Skeletal muscle satellite cell (primary cell): ENCODE measurements around the gene DDX31.
"Not testable (repeated sequence)": the region's sequence is repeated elsewhere in the genome, so short reads cannot be mapped to it uniquely, and the experiment has no call there.

Experiments
- H3K27me3 ChIP-seq: 2 replicates; pipeline ENCODE4 v1.7.0; 2013; ENCODE audit warnings: low read length; ENCODE audit not compliant: control insufficient read depth, insufficient read depth
- H3K36me3 ChIP-seq: 2 replicates; pipeline ENCODE4 v1.7.0; 2013; ENCODE audit warnings: mild to moderate bottlenecking, control low read depth, low read length; ENCODE audit not compliant: insufficient read depth
- H3K4me1 ChIP-seq: 2 replicates; pipeline ENCODE4 v1.7.0; 2013; ENCODE audit warnings: low read length; ENCODE audit not compliant: control insufficient read depth, insufficient read depth
- H3K4me2 ChIP-seq: 2 replicates; pipeline ENCODE4 v1.7.0; 2013; ENCODE audit warnings: mild to moderate bottlenecking, low read length
- H3K4me3 ChIP-seq: 2 replicates; pipeline ENCODE4 v1.7.0; 2013; ENCODE audit warnings: low read length
- H3K9ac ChIP-seq: 2 replicates; pipeline ENCODE4 v1.7.0; 2013; ENCODE audit warnings: mild to moderate bottlenecking, low read depth, low read length, moderate library complexity
- H3K9me3 ChIP-seq: replicated peaks from 2 replicates; pipeline ENCODE4 v1.7.0; 2013; ENCODE audit warnings: mild to moderate bottlenecking, control low read depth, low read length

The DDX31 gene

DNA sequence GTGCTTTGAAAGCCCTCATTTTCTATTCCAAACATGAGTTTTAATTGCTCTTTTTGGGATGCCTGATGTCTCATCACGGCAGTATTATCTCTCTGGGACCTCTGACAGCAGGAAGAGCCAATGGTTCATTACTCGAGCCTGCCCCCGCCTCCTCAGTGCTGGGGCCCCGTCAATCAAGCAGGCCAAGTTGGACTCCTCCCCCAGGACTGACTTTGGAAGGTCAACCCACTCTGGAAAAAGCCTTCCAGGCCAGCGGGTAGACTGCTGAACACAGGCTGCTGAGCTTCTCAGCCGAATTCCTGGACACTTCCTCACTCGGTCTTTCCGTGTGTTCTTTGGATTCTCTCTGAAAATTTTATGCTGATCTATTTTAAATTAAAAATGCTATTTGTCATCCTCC lies 96.9 kb downstream of the DDX31 start:
- no peak overlapping the region for H3K4me3 ChIP-seq
- H3K4me2 ChIP-seq: no peak overlapping the region
- H3K36me3 ChIP-seq: no peaks in the 10 kb centered on the region
- H3K9ac ChIP-seq: no peak overlapping the region
- H3K9me3 ChIP-seq: no peaks in the 10 kb centered on the region
- no peaks in the 10 kb centered on the region for H3K4me1 ChIP-seq
- H3K27me3 ChIP-seq: peaks cover 55% of the 10 kb centered on the region

DNA sequence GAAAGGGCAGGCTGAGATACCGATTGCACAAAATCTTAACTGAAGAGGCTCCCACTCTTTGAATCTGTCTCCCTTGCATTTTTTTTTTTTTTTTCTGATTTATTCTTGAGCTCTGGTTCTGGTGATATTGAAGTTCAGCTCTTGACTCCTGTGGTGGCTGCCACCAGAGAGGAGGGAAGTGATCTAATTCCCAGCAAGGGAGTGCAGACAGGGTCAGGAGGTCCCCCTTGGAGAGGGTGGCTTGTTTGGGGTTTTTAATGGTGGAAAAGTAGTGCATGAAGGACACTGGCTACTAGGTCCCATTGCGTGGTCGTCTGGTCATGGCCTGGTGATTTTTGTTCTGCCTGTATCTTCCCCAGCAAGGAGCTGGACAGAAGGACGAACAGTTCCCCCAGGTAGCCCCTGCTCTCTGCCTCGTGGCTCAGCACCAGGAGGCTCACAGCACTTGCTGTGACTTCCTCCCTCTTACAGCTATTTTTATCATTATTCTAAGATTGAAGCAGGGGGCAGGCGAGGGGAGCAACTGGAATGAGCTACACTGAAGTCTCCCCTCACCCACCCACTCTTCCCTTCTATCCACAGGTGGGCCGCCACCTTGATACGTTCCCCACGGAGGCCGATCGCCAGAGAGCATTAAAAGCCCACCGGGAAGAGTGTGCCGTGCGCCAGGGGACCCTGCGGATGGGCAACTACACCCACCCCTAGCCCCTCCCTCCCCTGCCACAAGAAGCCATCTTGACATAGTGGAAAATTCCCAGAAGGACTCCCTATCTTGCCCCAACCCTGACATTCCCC lies 97.8 kb downstream of the DDX31 start:
- Histone ChIP-seq H3K27me3 (peaks cover 53% of the 10 kb centered on the region), H3K36me3 (no peaks in the 10 kb centered on the region), H3K4me1 (no peaks in the 10 kb centered on the region), H3K4me2 (no peak overlapping the region), H3K4me3 (no peak overlapping the region), H3K9me3 (no peaks in the 10 kb centered on the region), H3K9ac (no peak overlapping the region)

DNA sequence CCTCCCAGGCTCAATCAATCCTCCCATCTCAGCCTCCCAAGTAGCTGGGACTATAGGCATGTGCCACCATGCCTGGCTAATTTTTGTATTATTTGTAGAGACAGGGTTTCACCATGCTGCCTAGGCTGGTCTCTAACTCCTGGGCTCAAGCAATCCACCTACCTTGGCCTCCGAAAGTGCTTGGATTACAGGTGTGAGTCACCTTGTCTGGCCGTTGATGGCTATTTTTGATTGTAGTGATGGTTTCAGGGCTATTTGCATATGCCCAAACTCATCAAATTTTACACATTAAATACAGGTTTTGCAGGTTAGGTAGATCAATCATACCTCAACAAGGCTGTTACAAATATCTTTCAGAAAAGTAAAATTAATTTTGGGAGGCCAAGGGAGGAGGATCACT lies 101.0 kb downstream of the DDX31 start:
- not testable (repeated sequence) for H3K36me3 ChIP-seq, H3K4me2 ChIP-seq, H3K9ac ChIP-seq, H3K4me3 ChIP-seq, H3K4me1 ChIP-seq, H3K9me3 ChIP-seq
- peaks cover 58% of the 10 kb centered on the region for H3K27me3 ChIP-seq

DNA sequence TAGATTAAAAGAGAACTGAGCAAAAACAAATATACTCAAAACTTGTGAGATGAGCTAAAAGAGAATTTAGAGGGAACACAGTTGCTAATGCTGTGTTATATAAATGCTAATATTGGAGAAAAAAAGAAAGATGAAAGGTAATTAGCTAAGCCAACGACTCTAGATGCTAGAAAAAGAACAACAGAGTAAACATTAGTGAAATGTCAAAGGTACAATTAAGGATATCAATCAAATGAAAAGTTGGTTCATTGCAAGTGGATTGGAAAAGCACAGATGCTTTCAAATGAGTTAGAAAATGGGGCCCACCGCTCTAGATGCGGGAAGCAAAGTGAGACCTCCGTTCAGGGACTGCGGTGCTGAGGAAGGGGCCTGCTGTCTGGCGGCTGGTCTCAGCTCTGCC lies 105.3 kb downstream of the DDX31 start:
- no peaks in the 10 kb centered on the region for H3K36me3 ChIP-seq
- no peak overlapping the region for H3K9ac ChIP-seq
- H3K4me1 ChIP-seq: no peaks in the 10 kb centered on the region
- no peak overlapping the region for H3K4me2 ChIP-seq
- H3K9me3 ChIP-seq: no peaks in the 10 kb centered on the region
- H3K27me3 ChIP-seq: peaks cover 64% of the 10 kb centered on the region
- H3K4me3 ChIP-seq: no peak overlapping the region

DNA sequence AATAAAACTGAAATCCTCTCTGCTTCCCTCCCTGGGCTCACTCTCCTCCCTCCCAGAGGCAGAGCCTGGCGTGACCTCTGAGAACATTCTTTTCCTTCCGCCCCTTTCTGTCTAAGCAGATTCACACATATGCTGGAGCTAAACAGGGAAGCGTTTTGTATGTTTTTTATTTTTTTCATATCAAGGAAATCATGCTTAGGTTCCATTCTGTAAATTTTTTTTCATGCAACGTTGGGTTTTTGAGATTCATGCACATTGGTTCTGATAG lies 107.5 kb downstream of the DDX31 start:
- Histone ChIP-seq H3K4me1 (no peaks in the 10 kb centered on the region), H3K4me3 (no peak overlapping the region), H3K9me3 (no peaks in the 10 kb centered on the region), H3K27me3 (peaks cover 72% of the 10 kb centered on the region), H3K9ac (no peak overlapping the region), H3K4me2 (no peak overlapping the region), H3K36me3 (no peaks in the 10 kb centered on the region)

DNA sequence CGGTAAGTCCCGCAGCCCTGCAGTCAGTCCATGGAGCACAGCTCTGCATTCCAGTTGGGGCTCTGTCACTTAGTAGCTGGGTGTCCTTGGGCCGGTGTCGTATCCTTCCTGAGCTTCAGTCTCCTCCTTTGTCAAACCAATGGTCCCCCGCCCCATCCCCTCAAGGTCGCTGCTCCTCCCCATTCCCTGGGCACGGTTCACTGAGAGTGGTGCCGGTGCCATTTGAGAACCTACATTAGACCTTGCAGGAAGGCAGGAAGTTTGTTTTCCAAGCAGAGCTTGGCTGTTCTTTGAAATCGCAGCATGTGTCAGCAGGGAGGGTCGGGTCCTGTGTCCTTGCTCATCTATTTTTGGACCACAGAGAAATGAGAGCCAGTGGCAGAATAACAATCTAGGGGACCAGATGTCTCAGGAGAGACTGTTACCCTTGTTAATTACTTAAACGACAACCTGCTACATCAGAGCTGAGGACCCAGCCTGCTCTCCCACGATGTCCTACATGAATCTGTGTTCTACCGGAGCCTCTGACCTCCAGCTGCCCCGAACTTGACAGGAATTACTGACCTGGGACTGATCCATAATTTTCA lies 109.1 kb downstream of the DDX31 start:
- no peaks in the 10 kb centered on the region for H3K4me1 ChIP-seq
- H3K9ac ChIP-seq: no peak overlapping the region
- no peak overlapping the region for H3K4me3 ChIP-seq
- no peaks in the 10 kb centered on the region for H3K36me3 ChIP-seq
- no peak overlapping the region for H3K4me2 ChIP-seq
- H3K27me3 ChIP-seq: peaks cover 68% of the 10 kb centered on the region
- no peaks in the 10 kb centered on the region for H3K9me3 ChIP-seq

DNA sequence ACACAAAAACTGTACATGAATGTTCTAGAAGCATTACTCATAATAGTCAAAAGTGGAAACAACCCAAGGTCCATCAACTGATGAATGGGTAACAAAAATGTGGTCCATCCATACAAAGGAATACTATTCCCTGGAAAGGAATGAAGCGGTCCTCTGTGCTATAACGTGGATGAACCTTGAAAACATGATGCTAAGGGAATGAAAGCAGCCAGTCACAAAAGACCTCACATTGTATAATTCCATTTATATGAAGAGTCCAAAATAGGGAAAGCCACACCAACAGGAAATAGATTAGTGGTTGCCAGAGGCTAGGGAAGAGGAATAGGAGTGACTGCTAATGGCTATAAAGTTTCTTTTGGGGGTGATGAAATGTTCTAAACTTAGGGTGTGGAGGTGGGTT lies 110.1 kb downstream of the DDX31 start:
- no peaks in the 10 kb centered on the region for H3K4me1 ChIP-seq
- no peak overlapping the region for H3K4me2 ChIP-seq
- H3K9ac ChIP-seq: no peak overlapping the region
- H3K36me3 ChIP-seq: no peaks in the 10 kb centered on the region
- no peaks in the 10 kb centered on the region for H3K9me3 ChIP-seq
- H3K4me3 ChIP-seq: no peak overlapping the region
- H3K27me3 ChIP-seq: peaks cover 65% of the 10 kb centered on the region

DNA sequence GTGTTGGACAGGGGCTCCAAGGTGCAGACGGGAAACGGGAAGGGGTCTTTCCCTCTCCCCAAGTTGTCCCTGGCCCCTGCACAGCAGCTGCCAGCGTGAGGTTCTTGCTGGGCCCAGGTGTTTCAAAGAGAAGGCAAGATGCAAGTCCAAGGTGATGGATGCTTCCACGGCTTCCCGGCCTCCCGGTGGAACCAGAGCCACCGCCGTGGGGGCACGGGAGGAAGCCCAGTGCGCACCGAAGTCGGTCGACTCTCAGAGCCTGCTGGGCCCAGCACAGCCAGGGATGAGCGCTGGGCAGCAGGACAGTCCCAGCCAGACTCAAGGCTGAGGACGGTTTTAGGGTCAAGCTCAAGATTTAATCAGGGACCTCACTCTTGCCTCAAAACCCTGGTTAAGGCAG lies 112.6 kb downstream of the DDX31 start:
- H3K9ac ChIP-seq: no peak overlapping the region
- no peaks in the 10 kb centered on the region for H3K36me3 ChIP-seq
- no peak overlapping the region for H3K4me3 ChIP-seq
- H3K27me3 ChIP-seq: peaks cover 57% of the 10 kb centered on the region
- no peaks in the 10 kb centered on the region for H3K9me3 ChIP-seq
- no peak overlapping the region for H3K4me2 ChIP-seq
- H3K4me1 ChIP-seq: no peaks in the 10 kb centered on the region

DNA sequence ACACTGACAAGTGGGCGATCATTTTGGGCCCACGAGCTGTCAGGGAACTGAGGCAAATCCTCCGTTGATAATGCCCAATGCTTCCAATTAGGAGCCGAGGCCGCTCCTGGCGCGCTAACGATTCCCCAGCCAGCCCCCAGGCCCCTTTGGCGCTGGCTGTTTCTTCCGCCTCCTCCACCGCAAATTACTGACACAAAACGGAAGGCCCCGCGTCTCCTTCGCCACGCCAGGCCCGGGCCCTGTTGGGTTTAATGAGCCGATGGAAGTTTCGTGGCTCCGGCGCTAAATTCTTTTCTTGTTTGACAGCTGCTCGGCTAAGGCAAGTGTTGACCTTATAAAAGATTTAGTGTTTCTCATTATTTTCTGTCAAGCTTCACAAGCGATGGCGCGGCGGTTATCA lies 113.1 kb downstream of the DDX31 start:
- no peaks in the 10 kb centered on the region for H3K4me1 ChIP-seq
- no peak overlapping the region for H3K4me2 ChIP-seq
- no peaks in the 10 kb centered on the region for H3K36me3 ChIP-seq
- no peak overlapping the region for H3K4me3 ChIP-seq
- H3K9me3 ChIP-seq: no peaks in the 10 kb centered on the region
- peaks cover 53% of the 10 kb centered on the region for H3K27me3 ChIP-seq
- H3K9ac ChIP-seq: no peak overlapping the region

DNA sequence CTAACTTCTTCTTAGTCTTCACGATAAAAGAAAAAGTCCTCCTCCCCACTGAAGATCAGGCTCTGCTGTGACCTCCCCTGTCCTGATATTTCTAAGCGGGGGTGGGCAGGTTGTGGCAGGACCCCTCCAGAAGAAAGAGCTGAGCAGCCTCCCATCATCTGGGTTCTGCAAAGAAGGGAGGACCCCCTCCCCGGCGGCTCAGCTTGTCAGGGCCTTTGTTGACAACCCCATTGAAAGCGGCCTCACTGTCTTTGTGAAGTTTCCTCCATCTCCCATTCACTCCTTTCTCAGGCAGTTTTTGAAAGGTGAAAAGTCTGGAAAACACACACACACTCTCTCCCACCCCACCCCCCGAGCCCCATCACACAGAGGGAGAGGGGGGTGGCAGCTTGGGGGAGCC lies 113.5 kb downstream of the DDX31 start:
- no peaks in the 10 kb centered on the region for H3K4me1 ChIP-seq
- H3K9me3 ChIP-seq: no peaks in the 10 kb centered on the region
- H3K36me3 ChIP-seq: no peaks in the 10 kb centered on the region
- no peak overlapping the region for H3K4me2 ChIP-seq
- H3K27me3 ChIP-seq: peaks cover 48% of the 10 kb centered on the region
- H3K4me3 ChIP-seq: no peak overlapping the region
- H3K9ac ChIP-seq: no peak overlapping the region

DNA sequence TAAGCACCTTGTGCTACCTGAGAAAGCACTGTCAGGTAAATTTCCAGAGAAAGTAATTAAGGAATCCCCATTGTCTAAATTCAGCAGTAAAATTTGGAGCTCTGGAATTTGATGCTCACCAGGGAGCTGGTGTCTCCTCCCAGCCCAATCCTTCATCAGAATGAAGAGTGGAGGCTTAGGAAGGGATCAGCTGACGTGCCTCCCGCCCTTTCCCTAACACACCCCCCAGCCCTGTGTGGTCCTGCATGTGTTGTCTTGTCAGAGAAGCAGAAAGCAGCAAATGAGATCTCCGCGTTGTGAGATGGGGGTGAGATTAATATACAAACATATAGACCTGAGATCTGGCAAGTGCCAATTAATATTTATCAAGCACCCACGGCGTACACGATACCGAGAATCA lies 114.3 kb downstream of the DDX31 start:
- Histone ChIP-seq H3K4me1 (no peaks in the 10 kb centered on the region), H3K4me3 (no peak overlapping the region), H3K27me3 (peaks cover 46% of the 10 kb centered on the region), H3K36me3 (no peaks in the 10 kb centered on the region), H3K4me2 (no peak overlapping the region), H3K9me3 (no peaks in the 10 kb centered on the region), H3K9ac (no peak overlapping the region)

DNA sequence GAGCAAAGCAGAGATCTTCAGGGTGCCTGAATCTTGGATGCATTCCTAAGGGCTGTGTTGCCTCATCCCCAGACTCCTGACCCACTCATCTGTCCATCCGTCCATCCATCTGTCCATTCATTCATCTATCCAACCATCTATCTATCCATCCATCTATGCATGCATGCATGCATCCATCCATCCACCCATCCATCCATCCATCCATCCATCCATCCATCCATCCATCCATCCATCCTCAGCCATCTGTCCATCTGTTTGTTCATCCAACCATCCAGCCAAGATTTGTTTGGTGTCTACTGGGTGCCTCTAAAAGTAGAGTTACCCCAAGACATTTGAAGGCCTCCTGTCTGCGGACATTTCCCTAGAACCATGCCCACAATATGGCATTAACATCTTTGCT lies 115.0 kb downstream of the DDX31 start:
- Histone ChIP-seq H3K4me2 (no peak overlapping the region), H3K9ac (no peak overlapping the region), H3K36me3 (no peaks in the 10 kb centered on the region), H3K4me3 (no peak overlapping the region), H3K9me3 (no peaks in the 10 kb centered on the region), H3K27me3 (peaks cover 43% of the 10 kb centered on the region), H3K4me1 (no peaks in the 10 kb centered on the region)
